Gastroesophageal sphincter (tissue), 3 donors: ENCODE results near the gene OSTN.

Experiments used
- EP300 ChIP-seq: sonication (generic); formaldehyde crosslinking; IDR thresholded peaks from one replicate; pipeline ENCODE4 v1.6.1; 2017; ENCODE audit warnings: antibody characterized with exemption, mild to moderate bottlenecking
- POLR2AphosphoS5 ChIP-seq: sonication (generic); formaldehyde crosslinking; IDR thresholded peaks from one replicate; pipeline ENCODE4 v1.6.1; 2017; ENCODE audit warnings: antibody characterized with exemption
- TF ChIP-seq, protein P1 (sequence below), 4 experiments: fragments of 200-600 bp in 2 of 4; fragments of 450-650 bp in 2 of 4; sonication (generic) in 1 of 4; IDR thresholded peaks; one replicate each; pipeline ENCODE4 v1.5.1; 2017 to 2019; ENCODE audit warnings: antibody characterized with exemption in 4 of 4, mild to moderate bottlenecking in 2 of 4, moderate library complexity in 2 of 4

DNA sequence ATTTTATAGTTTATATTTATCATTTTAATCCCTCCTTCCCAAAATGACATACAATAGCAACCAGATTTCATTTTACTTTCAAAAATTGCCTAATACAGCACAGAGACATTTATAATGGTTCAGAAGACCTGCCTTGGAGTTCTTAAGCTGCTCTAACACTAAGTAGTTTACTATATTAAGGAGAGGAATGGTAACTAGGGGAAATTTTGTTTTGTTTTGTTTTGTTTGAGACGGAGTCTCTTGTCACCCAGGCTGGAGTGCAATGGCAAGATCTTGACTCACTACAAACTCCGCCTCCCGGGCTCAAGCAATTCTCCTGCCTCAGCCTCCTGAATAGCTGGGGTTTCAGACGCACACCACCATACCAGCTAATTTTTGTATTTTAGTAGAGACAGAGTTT, 107.4 kb downstream of the OSTN start:
- TF ChIP-seq, protein P1, sequence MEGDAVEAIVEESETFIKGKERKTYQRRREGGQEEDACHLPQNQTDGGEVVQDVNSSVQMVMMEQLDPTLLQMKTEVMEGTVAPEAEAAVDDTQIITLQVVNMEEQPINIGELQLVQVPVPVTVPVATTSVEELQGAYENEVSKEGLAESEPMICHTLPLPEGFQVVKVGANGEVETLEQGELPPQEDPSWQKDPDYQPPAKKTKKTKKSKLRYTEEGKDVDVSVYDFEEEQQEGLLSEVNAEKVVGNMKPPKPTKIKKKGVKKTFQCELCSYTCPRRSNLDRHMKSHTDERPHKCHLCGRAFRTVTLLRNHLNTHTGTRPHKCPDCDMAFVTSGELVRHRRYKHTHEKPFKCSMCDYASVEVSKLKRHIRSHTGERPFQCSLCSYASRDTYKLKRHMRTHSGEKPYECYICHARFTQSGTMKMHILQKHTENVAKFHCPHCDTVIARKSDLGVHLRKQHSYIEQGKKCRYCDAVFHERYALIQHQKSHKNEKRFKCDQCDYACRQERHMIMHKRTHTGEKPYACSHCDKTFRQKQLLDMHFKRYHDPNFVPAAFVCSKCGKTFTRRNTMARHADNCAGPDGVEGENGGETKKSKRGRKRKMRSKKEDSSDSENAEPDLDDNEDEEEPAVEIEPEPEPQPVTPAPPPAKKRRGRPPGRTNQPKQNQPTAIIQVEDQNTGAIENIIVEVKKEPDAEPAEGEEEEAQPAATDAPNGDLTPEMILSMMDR (IDR thresholded peaks at IDR 0.05), result no peak
- no peak for TF ChIP-seq EP300
- no peak for TF ChIP-seq POLR2AphosphoS5
